Hepatocyte (in vitro differentiated cells): ENCODE results near the gene LCLAT1. TPM values are rescaled to one million over a fixed set of nuclear protein-coding genes. Genes with fewer than 3 reads are reported as not detected.

Experiments
- DNase-seq: peaks from one replicate; pipeline ENCODE4 v3.0.0-alpha.2; 2016; ENCODE audit warnings: low spot score
- H2AFZ ChIP-seq: fragments of 200-600 bp; sonication (generic); 2 replicates; pipeline ENCODE4 v1.6.0; 2016; ENCODE audit warnings: antibody characterized with exemption, mild to moderate bottlenecking
- H3K27ac ChIP-seq: fragments of 200-600 bp; sonication (generic); 2 replicates; pipeline ENCODE4 v1.5.1; 2016; ENCODE audit warnings: mild to moderate bottlenecking
- H3K27me3 ChIP-seq: fragments of 200-600 bp; sonication (generic); 2 replicates; pipeline ENCODE4 v1.6.1; 2016
- H3K36me3 ChIP-seq: fragments of 200-600 bp; sonication (generic); replicated peaks from 2 replicates; pipeline ENCODE4 v1.5.1; 2016; ENCODE audit warnings: low read depth; ENCODE audit not compliant: insufficient read depth
- H3K4me1 ChIP-seq: fragments of 200-600 bp; sonication (generic); 2 replicates; pipeline ENCODE4 v1.5.1; 2016; ENCODE audit warnings: mild to moderate bottlenecking, moderate library complexity; ENCODE audit not compliant: insufficient read depth
- H3K4me2 ChIP-seq: fragments of 200-600 bp; sonication (generic); 2 replicates; pipeline ENCODE4 v1.6.0; 2016
- H3K4me3 ChIP-seq: fragments of 200-600 bp; sonication (generic); 2 replicates; pipeline ENCODE4 v1.5.1; 2016; ENCODE audit warnings: mild to moderate bottlenecking
- H3K79me2 ChIP-seq: fragments of 200-600 bp; sonication (generic); 2 replicates; pipeline ENCODE4 v1.6.0; 2017; ENCODE audit warnings: mild to moderate bottlenecking
- H3K9me2 ChIP-seq: fragments of 200-600 bp; sonication (generic); replicated peaks from 2 replicates; pipeline ENCODE4 v1.6.0; 2017; ENCODE audit warnings: mild to moderate bottlenecking; ENCODE audit not compliant: insufficient read depth
- H3K9me3 ChIP-seq: fragments of 200-600 bp; sonication (generic); 2 replicates; pipeline ENCODE4 v1.5.1; 2016; ENCODE audit warnings: low read depth, mild to moderate bottlenecking
- H4K20me1 ChIP-seq: fragments of 200-600 bp; sonication (generic); 2 replicates; pipeline ENCODE4 v1.6.0; 2016; ENCODE audit warnings: mild to moderate bottlenecking; ENCODE audit not compliant: insufficient read depth, poor library complexity, severe bottlenecking
- EZH2 ChIP-seq: fragments of 200-600 bp; sonication (generic); IDR thresholded peaks from 2 replicates; pipeline ENCODE4 v1.6.1; 2016; ENCODE audit warnings: antibody characterized with exemption, mild to moderate bottlenecking, borderline replicate concordance
- EZH2phosphoT487 ChIP-seq: fragments of 200-600 bp; sonication (generic); IDR thresholded peaks from one replicate; pipeline ENCODE4 v1.6.1; 2018; ENCODE audit warnings: antibody characterized with exemption, mild to moderate bottlenecking, low read depth, moderate library complexity; ENCODE audit not compliant: unreplicated experiment, severe bottlenecking
- WGBS: methylation state at CpG from one replicate; pipeline ENCODE4 v1.1.6; 2016; ENCODE audit warnings: low lambda C conversion rate; ENCODE audit errors: missing lambda C conversion rate; 5-methylcytosine and 5-hydroxymethylcytosine counted together
- polyA plus RNA-seq: library from polyadenylated mRNA; unstranded; fragments of >200 nt; fragmentation: Nextera tagmentation; extraction: Ambion mirVana; gene quantifications from 2 replicates; pipeline ENCODE4 v1.2.1, GENCODE V29; 2016
- total RNA-seq: library from RNA; depleted of rRNA; stranded (reverse); fragments of >200 nt; gene quantifications from 2 replicates; pipeline ENCODE4 v1.2.3, GENCODE V29; 2014
- TF ChIP-seq, protein P1 (sequence below): fragments of 200-600 bp; sonication (generic); IDR thresholded peaks from 2 replicates; pipeline ENCODE4 v1.5.1; 2016; ENCODE audit warnings: antibody characterized with exemption, mild to moderate bottlenecking; ENCODE audit not compliant: poor library complexity

The LCLAT1 gene
- total and polyA plus RNA-seq, 2 experiments from 2014 or later: 10.1 to 15.4 TPM

GRCh38 chr2:30655660-30656059, 208.6 kb downstream of the LCLAT1 start:
- no peak overlapping the region for H3K27ac ChIP-seq
- no peaks in the 10 kb centered on the region for H3K79me2 ChIP-seq
- no peak overlapping the region for H2AFZ ChIP-seq
- no peak overlapping the region for H3K4me3 ChIP-seq
- no peaks in the 10 kb centered on the region for H3K9me3 ChIP-seq
- H3K4me2 ChIP-seq: no peak overlapping the region
- no peaks in the 10 kb centered on the region for H3K4me1 ChIP-seq
- no peaks in the 10 kb centered on the region for H3K9me2 ChIP-seq
- no peaks in the 10 kb centered on the region for H4K20me1 ChIP-seq
- TF ChIP-seq EZH2 (no peak), EZH2phosphoT487 (no peak)
- TF ChIP-seq, protein P1, sequence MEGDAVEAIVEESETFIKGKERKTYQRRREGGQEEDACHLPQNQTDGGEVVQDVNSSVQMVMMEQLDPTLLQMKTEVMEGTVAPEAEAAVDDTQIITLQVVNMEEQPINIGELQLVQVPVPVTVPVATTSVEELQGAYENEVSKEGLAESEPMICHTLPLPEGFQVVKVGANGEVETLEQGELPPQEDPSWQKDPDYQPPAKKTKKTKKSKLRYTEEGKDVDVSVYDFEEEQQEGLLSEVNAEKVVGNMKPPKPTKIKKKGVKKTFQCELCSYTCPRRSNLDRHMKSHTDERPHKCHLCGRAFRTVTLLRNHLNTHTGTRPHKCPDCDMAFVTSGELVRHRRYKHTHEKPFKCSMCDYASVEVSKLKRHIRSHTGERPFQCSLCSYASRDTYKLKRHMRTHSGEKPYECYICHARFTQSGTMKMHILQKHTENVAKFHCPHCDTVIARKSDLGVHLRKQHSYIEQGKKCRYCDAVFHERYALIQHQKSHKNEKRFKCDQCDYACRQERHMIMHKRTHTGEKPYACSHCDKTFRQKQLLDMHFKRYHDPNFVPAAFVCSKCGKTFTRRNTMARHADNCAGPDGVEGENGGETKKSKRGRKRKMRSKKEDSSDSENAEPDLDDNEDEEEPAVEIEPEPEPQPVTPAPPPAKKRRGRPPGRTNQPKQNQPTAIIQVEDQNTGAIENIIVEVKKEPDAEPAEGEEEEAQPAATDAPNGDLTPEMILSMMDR: no peak
- WGBS: 68% methylated on average over 5 of the region's 5 CpGs
- DNase-seq: no peak
- H3K27me3 ChIP-seq: no peaks in the 10 kb centered on the region
- no peaks in the 10 kb centered on the region for H3K36me3 ChIP-seq

GRCh38 chr2:30656079-30656478, 209.0 kb downstream of the LCLAT1 start:
- Histone ChIP-seq H3K9me2 (no peaks in the 10 kb centered on the region), H3K27ac (no peak overlapping the region), H3K4me3 (no peak overlapping the region), H2AFZ (no peak overlapping the region), H3K4me2 (no peak overlapping the region), H3K4me1 (no peaks in the 10 kb centered on the region), H3K27me3 (no peaks in the 10 kb centered on the region), H3K9me3 (no peaks in the 10 kb centered on the region), H3K36me3 (no peaks in the 10 kb centered on the region), H3K79me2 (no peaks in the 10 kb centered on the region), H4K20me1 (no peaks in the 10 kb centered on the region)
- DNase-seq: no peak
- WGBS: 67% methylated on average over 4 of the region's 4 CpGs
- TF ChIP-seq EZH2phosphoT487: no peak
- TF ChIP-seq EZH2: no peak
- TF ChIP-seq, protein P1: no peak

DNA sequence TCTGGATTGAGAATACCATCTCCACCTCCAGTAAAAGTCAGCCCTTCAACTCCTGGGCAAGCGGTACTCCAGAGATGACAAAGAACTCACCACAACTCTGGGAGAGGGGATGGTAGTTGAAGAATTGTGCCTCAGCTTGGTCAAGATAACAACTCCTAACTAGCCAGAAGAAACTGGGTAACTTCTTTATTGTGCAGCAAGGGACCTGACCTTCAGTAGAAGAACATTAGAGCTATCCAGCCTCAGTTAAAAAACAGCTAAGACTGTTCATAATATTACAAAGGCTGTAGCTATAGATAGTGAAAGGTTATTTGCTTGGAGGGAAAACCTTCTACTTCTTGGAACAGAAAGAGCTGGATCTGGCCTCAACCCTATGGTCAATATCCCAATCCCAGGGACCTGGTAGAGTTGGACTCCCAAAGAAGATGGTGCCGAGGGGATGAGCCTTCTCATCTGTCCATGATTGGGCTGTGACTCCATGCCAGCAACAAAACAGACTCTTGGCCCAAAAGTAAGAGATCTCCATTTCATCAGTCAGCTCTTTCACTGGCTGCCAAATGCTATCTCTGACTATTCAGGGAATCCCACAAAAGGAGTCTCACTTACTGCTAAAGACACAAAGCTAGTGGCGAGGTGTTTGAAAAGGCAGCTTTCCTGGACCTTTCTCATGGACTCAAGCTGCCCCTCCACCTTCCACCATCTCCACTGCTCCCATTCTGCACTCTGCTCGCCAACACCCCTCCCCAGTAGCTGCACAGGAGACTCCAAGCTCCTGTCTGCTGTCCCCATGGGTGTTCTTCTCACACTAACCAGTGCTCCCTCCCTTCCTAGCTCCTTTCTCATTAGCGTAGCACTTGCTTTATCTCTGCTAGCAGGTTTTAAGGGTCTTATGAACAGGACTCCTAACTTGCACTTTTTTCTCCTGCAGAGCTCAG, 214.4 kb downstream of the LCLAT1 start:
- Histone ChIP-seq H4K20me1 (no peaks in the 10 kb centered on the region), H3K9me2 (no peaks in the 10 kb centered on the region), H2AFZ (no peak overlapping the region), H3K9me3 (no peaks in the 10 kb centered on the region), H3K36me3 (no peaks in the 10 kb centered on the region), H3K4me1 (no peaks in the 10 kb centered on the region), H3K27ac (no peak overlapping the region), H3K4me3 (no peak overlapping the region), H3K79me2 (no peaks in the 10 kb centered on the region), H3K27me3 (no peaks in the 10 kb centered on the region), H3K4me2 (no peak overlapping the region)
- 71% methylated on average over 5 of the region's 5 CpGs for WGBS
- no peak for DNase-seq
- TF ChIP-seq EZH2phosphoT487 (no peak), EZH2 (no peak)
- TF ChIP-seq, protein P1: no peak
